ENCODE measurements around the gene ERN2. TPM values are rescaled to one million over a fixed set of nuclear protein-coding genes. Genes with fewer than 3 reads are reported as not detected.
A peak's percentile ranks its signal among the peaks of the same experiment; 100 is the strongest.

ERN2 gene
- total RNA-seq, 1 experiment from 2014 or later = 1.8 TPM

DNA sequence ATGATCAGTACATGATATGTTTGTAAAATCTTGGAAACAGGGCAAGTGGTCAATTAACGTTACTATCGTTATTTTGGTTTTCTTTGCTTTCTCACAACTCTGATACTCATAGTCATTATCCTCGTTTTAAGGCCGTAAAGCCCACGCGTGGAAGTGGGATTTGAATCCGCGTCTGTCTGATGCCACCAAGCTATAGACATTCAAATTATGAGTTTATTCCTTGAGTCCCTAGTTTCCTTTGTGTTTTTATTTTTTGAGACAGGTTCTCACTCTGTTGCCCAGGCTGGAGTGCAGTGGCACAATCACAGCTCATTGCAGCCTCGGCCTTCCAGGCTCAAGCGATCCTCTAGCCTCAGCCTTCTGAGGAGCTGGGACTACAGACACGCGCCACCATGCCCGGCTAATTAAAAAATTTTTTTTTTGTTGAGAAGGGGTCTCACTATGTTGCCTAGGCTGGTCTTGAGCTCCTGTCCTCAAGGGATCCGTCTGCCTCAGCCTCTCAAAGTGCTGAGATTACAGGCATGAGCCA is 70.7 kb downstream of the ERN2 start:
- CTCF ChIA-PET = interaction anchor here (1.2 to 1.5 kb wide), 2 partner anchors 36 to 85 kb away, joined by 3 to 6 read pairs; partner anchors contain the start of genes PLK1 and UBFD1
- POLR2A ChIA-PET = interaction anchor here (1.9 kb wide), 1 partner anchor 36 kb away, joined by 10 read pairs; the partner anchor contains the start of gene PLK1
- ATAC-seq = no peak

DNA sequence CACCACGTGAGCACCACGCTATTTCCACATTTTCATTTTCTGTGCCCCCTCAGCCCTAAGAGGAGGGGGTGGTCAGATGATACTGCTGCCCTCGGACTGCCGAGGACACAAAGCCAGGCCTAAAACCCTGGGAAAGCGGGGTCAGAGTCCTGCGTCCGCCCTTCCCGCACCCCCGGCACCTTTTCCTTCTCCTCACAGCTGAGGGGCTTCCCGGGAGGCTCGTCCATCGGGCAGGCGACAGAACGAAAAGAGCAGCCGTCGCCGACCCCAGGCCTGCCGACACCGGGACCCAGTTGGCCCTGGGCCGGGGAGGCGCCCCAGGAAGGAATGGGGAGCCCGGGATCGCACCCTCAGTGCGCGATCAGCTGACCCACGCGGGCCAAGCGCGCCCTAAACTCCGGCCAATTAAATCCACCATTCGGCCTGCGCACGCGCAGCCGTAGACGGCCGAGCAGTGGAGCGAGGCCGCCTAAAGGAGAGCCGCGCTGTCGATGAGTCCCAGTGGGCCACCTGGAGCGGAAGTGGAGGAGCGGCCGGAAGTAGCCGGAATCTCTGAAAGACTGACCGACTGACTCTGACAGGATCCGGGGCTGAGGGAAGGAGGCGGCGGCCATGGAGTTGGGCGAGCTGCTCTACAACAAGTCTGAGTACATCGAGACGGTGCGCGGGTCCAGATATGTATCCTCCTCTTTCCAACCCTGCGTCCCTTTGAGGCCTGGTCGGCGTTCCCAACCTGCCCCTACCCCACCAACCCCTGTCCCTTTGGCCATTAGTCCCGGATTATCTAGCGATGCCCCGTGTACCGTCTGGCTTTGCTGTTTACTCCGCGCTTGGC is 71.9 kb downstream of the ERN2 start, which contains the start of the genes DCTN5 and PALB2:
Gene DCTN5, plus strand, starts transcription at position 536 of the 835 bp plus-strand sequence. Its CDS starts 77 bp downstream, at position 613.
Gene PALB2, minus strand, starts transcription at position 380 of the 835 bp plus-strand sequence. Its CDS starts 153 bp downstream, at position 227.
- POLR2A ChIA-PET = interaction anchor here (0.8 to 1.9 kb wide), 2 partner anchors 37 to 84 kb away, joined by 4 to 10 read pairs; partner anchors contain the start of genes EARS2, PLK1 and UBFD1
- H3K36me3 Mint-ChIP-seq = peaks cover 27% of the 10 kb centered on the region
- H3K27me3 Mint-ChIP-seq (ENCODE audit: low read depth) = no peaks in the 10 kb centered on the region; the same call in 1 of the 2 replicates
- DNase-seq (ENCODE audit: low spot score) (peak; percentile 91), ATAC-seq (peak; percentile 93)
- H3K4me3 Mint-ChIP-seq = peak within 1 kb of the TSS; percentile 98
- H3K9me3 Mint-ChIP-seq = no peaks in the 10 kb centered on the region
- CTCF ChIA-PET = interaction anchor here (1.1 to 1.9 kb wide), 4 partner anchors 37 to 206 kb away, joined by 3 to 10 read pairs (median 4); partner anchors contain the start of genes NDUFAB1, PLK1 and UBFD1
- peak within 1 kb of the TSS; percentile 97 for H3K27ac Mint-ChIP-seq
- peaks cover 13% of the 10 kb centered on the region for H3K4me1 Mint-ChIP-seq
- TF ChIP-seq ETV6 (CRISPR knock-in tag; IDR thresholded peaks at IDR 0.05) (peak; percentile 82), KAT7 (CRISPR knock-in tag; IDR thresholded peaks at IDR 0.05; ENCODE audit: borderline replicate concordance) (0 out of 2 replicates have a peak, but pooled peaks have one; percentile 68), CREB1 (CRISPR knock-in tag; IDR thresholded peaks at IDR 0.05) (peak; percentile 42; the same call in 1 of the 2 replicates), CDX4 (CRISPR knock-in tag; IDR thresholded peaks at IDR 0.05; ENCODE audit: borderline replicate concordance) (no peak), FOXK1 (CRISPR knock-in tag; IDR thresholded peaks at IDR 0.05) (peak; percentile 65; the same call in 1 of the 2 replicates), ZNF671 (CRISPR knock-in tag; IDR thresholded peaks at IDR 0.05) (no peak), MYBL2 (CRISPR knock-in tag; IDR thresholded peaks at IDR 0.05) (no peak), GRHL2 (CRISPR knock-in tag; IDR thresholded peaks at IDR 0.05; ENCODE audit: insufficient replicate concordance, severe bottlenecking) (no peak), RORB (CRISPR knock-in tag; IDR thresholded peaks at IDR 0.05) (no peak), CREM (CRISPR knock-in tag; IDR thresholded peaks at IDR 0.05) (peak; percentile 26; the same call in 1 of the 2 replicates), TEAD1 (CRISPR knock-in tag; IDR thresholded peaks at IDR 0.05) (peak; percentile 84), MAX (CRISPR knock-in tag; IDR thresholded peaks at IDR 0.05) (peak; percentile 86), SP1 (CRISPR knock-in tag; conservative IDR thresholded peaks at IDR 0.05) (peak; percentile 61)
- TF ChIP-seq, protein P1, sequence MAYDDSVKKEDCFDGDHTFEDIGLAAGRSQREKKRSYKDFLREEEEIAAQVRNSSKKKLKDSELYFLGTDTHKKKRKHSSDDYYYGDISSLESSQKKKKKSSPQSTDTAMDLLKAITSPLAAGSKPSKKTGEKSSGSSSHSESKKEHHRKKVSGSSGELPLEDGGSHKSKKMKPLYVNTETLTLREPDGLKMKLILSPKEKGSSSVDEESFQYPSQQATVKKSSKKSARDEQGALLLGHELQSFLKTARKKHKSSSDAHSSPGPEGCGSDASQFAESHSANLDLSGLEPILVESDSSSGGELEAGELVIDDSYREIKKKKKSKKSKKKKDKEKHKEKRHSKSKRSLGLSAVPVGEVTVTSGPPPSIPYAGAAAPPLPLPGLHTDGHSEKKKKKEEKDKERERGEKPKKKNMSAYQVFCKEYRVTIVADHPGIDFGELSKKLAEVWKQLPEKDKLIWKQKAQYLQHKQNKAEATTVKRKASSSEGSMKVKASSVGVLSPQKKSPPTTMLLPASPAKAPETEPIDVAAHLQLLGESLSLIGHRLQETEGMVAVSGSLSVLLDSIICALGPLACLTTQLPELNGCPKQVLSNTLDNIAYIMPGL (CRISPR knock-in tag; IDR thresholded peaks at IDR 0.05) = peak; percentile 47
- TF ChIP-seq, protein P2, sequence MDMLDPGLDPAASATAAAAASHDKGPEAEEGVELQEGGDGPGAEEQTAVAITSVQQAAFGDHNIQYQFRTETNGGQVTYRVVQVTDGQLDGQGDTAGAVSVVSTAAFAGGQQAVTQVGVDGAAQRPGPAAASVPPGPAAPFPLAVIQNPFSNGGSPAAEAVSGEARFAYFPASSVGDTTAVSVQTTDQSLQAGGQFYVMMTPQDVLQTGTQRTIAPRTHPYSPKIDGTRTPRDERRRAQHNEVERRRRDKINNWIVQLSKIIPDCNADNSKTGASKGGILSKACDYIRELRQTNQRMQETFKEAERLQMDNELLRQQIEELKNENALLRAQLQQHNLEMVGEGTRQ (CRISPR knock-in tag; IDR thresholded peaks at IDR 0.05) = peak; percentile 94
- TF ChIP-seq, protein P3, sequence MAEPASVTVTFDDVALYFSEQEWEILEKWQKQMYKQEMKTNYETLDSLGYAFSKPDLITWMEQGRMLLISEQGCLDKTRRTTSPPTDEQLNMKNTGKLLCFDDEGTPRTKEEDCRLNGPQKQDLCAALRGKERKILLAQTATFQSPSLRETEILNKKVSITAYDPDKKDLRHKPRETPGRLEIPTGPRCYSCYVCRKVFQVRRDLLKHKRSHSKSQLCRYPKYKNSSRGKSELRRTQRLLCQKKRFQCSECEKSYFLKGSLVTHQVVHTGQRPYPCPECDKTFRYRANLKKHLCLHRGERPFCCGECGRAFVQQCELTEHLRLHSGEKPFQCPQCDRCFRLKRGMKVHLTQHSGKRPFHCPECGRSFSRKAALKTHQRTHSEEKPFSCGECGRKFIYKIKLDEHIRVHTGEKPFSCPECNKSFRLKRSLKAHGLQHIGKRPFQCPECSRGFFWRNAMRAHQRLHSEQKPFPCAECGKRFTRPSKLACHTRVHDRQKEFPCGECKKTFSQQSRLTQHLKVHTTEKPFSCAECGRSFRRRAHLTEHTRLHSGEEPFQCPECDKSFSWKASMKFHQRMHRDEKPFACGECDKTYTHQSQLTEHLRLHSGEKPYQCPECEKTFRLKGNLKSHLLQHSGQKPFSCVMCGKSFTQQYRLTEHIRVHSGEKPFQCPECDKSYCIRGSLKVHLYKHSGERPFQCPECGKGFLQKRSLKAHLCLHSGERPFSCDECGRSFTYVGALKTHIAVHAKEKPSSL (CRISPR knock-in tag; conservative IDR thresholded peaks at IDR 0.05) = no peak

More for the DNA sequence above, 70.7 kb downstream of the ERN2 start:
- no peak for DNase-seq (ENCODE audit: low spot score)
- peaks cover 31% of the 10 kb centered on the region for H3K36me3 Mint-ChIP-seq
- H3K27ac Mint-ChIP-seq = peak overlapping the region; percentile 97
- H3K9me3 Mint-ChIP-seq = no peaks in the 10 kb centered on the region
- no peaks in the 10 kb centered on the region; the same call in 1 of the 2 replicates for H3K27me3 Mint-ChIP-seq (ENCODE audit: low read depth)
- H3K4me1 Mint-ChIP-seq = peaks cover 13% of the 10 kb centered on the region
- peak overlapping the region; percentile 98 for H3K4me3 Mint-ChIP-seq
- TF ChIP-seq, protein P4, sequence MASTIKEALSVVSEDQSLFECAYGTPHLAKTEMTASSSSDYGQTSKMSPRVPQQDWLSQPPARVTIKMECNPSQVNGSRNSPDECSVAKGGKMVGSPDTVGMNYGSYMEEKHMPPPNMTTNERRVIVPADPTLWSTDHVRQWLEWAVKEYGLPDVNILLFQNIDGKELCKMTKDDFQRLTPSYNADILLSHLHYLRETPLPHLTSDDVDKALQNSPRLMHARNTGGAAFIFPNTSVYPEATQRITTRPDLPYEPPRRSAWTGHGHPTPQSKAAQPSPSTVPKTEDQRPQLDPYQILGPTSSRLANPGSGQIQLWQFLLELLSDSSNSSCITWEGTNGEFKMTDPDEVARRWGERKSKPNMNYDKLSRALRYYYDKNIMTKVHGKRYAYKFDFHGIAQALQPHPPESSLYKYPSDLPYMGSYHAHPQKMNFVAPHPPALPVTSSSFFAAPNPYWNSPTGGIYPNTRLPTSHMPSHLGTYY (CRISPR knock-in tag; IDR thresholded peaks at IDR 0.05) = no peak
- TF ChIP-seq, protein P5, sequence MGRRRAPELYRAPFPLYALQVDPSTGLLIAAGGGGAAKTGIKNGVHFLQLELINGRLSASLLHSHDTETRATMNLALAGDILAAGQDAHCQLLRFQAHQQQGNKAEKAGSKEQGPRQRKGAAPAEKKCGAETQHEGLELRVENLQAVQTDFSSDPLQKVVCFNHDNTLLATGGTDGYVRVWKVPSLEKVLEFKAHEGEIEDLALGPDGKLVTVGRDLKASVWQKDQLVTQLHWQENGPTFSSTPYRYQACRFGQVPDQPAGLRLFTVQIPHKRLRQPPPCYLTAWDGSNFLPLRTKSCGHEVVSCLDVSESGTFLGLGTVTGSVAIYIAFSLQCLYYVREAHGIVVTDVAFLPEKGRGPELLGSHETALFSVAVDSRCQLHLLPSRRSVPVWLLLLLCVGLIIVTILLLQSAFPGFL (CRISPR knock-in tag; IDR thresholded peaks at IDR 0.05; ENCODE audit: borderline replicate concordance) = no peak
- TF ChIP-seq OVOL2 (CRISPR knock-in tag; IDR thresholded peaks at IDR 0.05; ENCODE audit: borderline replicate concordance) (no peak), NR3C1 (CRISPR knock-in tag; conservative IDR thresholded peaks at IDR 0.05; ENCODE audit: low read depth) (no peak), NFATC4 (CRISPR knock-in tag; IDR thresholded peaks at IDR 0.05) (no peak), ELF4 (CRISPR knock-in tag; IDR thresholded peaks at IDR 0.05; ENCODE audit: low read depth) (no peak), MAX (CRISPR knock-in tag; IDR thresholded peaks at IDR 0.05) (no peak), ZNF219 (CRISPR knock-in tag; IDR thresholded peaks at IDR 0.05; ENCODE audit: borderline replicate concordance) (no peak), SP1 (CRISPR knock-in tag; conservative IDR thresholded peaks at IDR 0.05) (no peak)

All from WTC11 (cell line).